Measurements from ENCODE around the gene TMOD3. TPM values are rescaled to one million over a fixed set of nuclear protein-coding genes. Genes with fewer than 3 reads are reported as not detected.

The TMOD3 gene
- total and polyA plus RNA-seq, 2 donors from 2014 or later, result 8.9 to 49.0 TPM

DNA sequence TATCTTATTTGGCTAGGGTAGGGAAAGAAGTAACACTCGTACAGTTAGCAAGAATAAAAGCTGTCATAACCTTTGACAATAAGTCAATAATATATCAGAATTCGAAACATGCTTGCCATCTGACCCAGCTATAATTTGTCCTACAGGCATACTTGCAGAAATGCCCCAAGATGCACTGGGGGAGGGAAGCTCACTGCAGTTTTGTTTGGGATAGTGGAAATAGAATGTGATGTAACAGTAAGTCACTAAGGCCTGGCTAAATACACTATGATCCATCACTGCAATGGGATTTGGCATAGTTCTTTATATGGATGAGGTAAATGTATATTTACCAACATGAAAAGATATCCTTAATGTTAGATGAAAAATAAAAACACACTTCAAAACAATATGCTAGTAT lies 25.5 kb upstream of the TMOD3 start:
- no peak overlapping the region for H3K9ac ChIP-seq (ENCODE audit: low read length in 3 of 3)
- H3K4me3 ChIP-seq (ENCODE audit: low read length in 3 of 3), result no peak overlapping the region
- H3K27ac ChIP-seq (ENCODE audit: low read depth in 2 of 2, low read length in 2 of 2), result no peak overlapping the region
- FAIRE-seq, result no peak
- intact Hi-C loops (cut with DNase I), result no loop called here
- DNase-seq, result no peak
- H3K9me3 ChIP-seq (ENCODE audit: control insufficient read depth in 2 of 3, insufficient read depth in 1 of 3, low read length in 3 of 3), result no peaks in the 10 kb centered on the region
- H3K27me3 ChIP-seq (ENCODE audit: control insufficient read depth, insufficient read depth, low read length), result no peaks in the 10 kb centered on the region
- no peaks in the 10 kb centered on the region for H3K4me1 ChIP-seq (ENCODE audit: control insufficient read depth in 2 of 3, insufficient read depth in 2 of 3, low read depth in 1 of 3, low read length in 3 of 3)
- H3K36me3 ChIP-seq (ENCODE audit: control insufficient read depth in 2 of 3, insufficient read depth in 3 of 3, low read length in 3 of 3), result no peaks in the 10 kb centered on the region
- TF ChIP-seq, protein P1, sequence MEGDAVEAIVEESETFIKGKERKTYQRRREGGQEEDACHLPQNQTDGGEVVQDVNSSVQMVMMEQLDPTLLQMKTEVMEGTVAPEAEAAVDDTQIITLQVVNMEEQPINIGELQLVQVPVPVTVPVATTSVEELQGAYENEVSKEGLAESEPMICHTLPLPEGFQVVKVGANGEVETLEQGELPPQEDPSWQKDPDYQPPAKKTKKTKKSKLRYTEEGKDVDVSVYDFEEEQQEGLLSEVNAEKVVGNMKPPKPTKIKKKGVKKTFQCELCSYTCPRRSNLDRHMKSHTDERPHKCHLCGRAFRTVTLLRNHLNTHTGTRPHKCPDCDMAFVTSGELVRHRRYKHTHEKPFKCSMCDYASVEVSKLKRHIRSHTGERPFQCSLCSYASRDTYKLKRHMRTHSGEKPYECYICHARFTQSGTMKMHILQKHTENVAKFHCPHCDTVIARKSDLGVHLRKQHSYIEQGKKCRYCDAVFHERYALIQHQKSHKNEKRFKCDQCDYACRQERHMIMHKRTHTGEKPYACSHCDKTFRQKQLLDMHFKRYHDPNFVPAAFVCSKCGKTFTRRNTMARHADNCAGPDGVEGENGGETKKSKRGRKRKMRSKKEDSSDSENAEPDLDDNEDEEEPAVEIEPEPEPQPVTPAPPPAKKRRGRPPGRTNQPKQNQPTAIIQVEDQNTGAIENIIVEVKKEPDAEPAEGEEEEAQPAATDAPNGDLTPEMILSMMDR (IDR thresholded peaks at IDR 0.05; ENCODE audit: borderline replicate concordance, extremely low read depth, insufficient read depth), result no peak

- Histone ChIP-seq H3K36me3 (ENCODE audit: control insufficient read depth in 2 of 3, insufficient read depth in 3 of 3, low read length in 3 of 3) (no peaks in the 10 kb centered on the region), H3K4me1 (ENCODE audit: control insufficient read depth in 2 of 3, insufficient read depth in 2 of 3, low read depth in 1 of 3, low read length in 3 of 3) (no peaks in the 10 kb centered on the region), H3K27me3 (ENCODE audit: control insufficient read depth, insufficient read depth, low read length) (no peaks in the 10 kb centered on the region), H3K9ac (ENCODE audit: low read length in 3 of 3) (no peak overlapping the region), H3K9me3 (ENCODE audit: control insufficient read depth in 2 of 3, insufficient read depth in 1 of 3, low read length in 3 of 3) (no peaks in the 10 kb centered on the region), H3K4me3 (ENCODE audit: low read length in 3 of 3) (no peak overlapping the region), H3K27ac (ENCODE audit: low read depth in 2 of 2, low read length in 2 of 2) (no peak overlapping the region)
- FAIRE-seq (no peak), DNase-seq (no peak)
- TF ChIP-seq, protein P1 (IDR thresholded peaks at IDR 0.05; ENCODE audit: borderline replicate concordance, extremely low read depth, insufficient read depth), result no peak
- intact Hi-C loops (cut with DNase I), result no loop called here
These were observed 23.3 kb upstream of the TMOD3 start for GRCh38 chr15:51806123-51806522.

DNA sequence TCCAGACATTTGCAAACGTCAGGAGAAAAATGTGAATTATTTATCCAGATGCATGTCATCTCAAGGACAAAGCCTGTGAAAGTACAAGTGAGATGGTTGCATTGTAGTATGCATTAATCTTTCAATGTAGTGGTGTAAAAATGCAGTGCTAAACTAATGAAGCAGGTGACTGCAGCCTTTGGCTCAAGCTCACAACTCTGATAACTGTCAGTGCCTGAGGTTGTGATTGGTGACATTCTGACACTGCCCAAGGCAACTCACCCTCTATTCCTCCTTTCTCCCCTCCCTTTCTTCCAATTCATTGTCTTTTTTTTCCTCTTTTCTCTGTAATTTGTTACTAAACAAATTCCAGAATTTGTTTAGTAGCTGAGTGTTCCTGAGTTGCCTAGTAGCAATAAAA lies 20.0 kb upstream of the TMOD3 start:
- intact Hi-C loops (cut with DNase I), result no loop called here
- Histone ChIP-seq H3K4me3 (ENCODE audit: low read length in 3 of 3) (no peak overlapping the region), H3K27me3 (ENCODE audit: control insufficient read depth, insufficient read depth, low read length) (no peaks in the 10 kb centered on the region), H3K9ac (ENCODE audit: low read length in 3 of 3) (no peak overlapping the region), H3K27ac (ENCODE audit: low read depth in 2 of 2, low read length in 2 of 2) (no peak overlapping the region), H3K9me3 (ENCODE audit: control insufficient read depth in 2 of 3, insufficient read depth in 1 of 3, low read length in 3 of 3) (no peaks in the 10 kb centered on the region), H3K36me3 (ENCODE audit: control insufficient read depth in 2 of 3, insufficient read depth in 3 of 3, low read length in 3 of 3) (no peaks in the 10 kb centered on the region), H3K4me1 (ENCODE audit: control insufficient read depth in 2 of 3, insufficient read depth in 2 of 3, low read depth in 1 of 3, low read length in 3 of 3) (no peaks in the 10 kb centered on the region)
- DNase-seq (no peak), FAIRE-seq (no peak)
- TF ChIP-seq, protein P1 (IDR thresholded peaks at IDR 0.05; ENCODE audit: borderline replicate concordance, extremely low read depth, insufficient read depth), result no peak

DNA sequence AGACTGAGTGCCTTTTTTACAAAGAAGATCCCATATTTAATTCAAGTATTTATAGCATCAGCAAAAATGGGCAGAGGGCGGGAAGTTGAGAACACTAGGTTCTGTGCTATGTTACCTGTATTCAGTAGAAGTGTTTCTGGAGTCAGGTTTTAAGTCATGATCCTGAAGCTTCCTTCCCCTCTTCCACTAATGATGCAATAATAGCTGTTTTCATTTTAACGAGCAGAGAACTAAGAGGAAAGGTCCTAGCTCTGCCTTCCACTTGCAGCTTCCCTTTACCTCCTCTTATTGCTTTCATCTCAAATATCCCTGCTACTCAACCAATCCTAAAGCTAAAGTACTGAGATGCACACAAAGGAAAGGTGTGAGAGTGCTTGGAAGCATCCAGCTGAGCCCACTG lies 16.9 kb upstream of the TMOD3 start:
- Histone ChIP-seq H3K4me1 (ENCODE audit: control insufficient read depth in 2 of 3, insufficient read depth in 2 of 3, low read depth in 1 of 3, low read length in 3 of 3) (peaks cover 0 to 5% (median 0%) of the 10 kb centered on the region in 3 donors), H3K9me3 (ENCODE audit: control insufficient read depth in 2 of 3, insufficient read depth in 1 of 3, low read length in 3 of 3) (no peaks in the 10 kb centered on the region), H3K27ac (ENCODE audit: low read depth in 2 of 2, low read length in 2 of 2) (no peak overlapping the region), H3K9ac (ENCODE audit: low read length in 3 of 3) (no peak overlapping the region), H3K4me3 (ENCODE audit: low read length in 3 of 3) (no peak overlapping the region), H3K27me3 (ENCODE audit: control insufficient read depth, insufficient read depth, low read length) (no peaks in the 10 kb centered on the region), H3K36me3 (ENCODE audit: control insufficient read depth in 2 of 3, insufficient read depth in 3 of 3, low read length in 3 of 3) (no peaks in the 10 kb centered on the region)
- no peak for FAIRE-seq
- TF ChIP-seq, protein P1 (IDR thresholded peaks at IDR 0.05; ENCODE audit: borderline replicate concordance, extremely low read depth, insufficient read depth), result no peak
- DNase-seq, result no peak
- intact Hi-C loops (cut with DNase I), result no loop called here
